Measurements from ENCODE around the gene PVRIG.

GRCh38 chr7:100221767-100222444, 2.2 kb downstream of the PVRIG start:
- TF ChIP-seq EZH2phosphoT487 (IDR thresholded peaks at IDR 0.05; ENCODE audit: borderline replicate concordance) (no peak), CTCF (conservative IDR thresholded peaks at IDR 0.05; ENCODE audit: low read length) (no peak)

Data from Loucy (cell line).